COR-L47 (cell line): ENCODE measurements around the gene FLII.

Experiments used
- DNase-seq: peaks from one replicate; lab custom pipeline; 2025; lab: John Stamatoyannopoulos, UW

FLII gene

GRCh38 chr17:18260332-18261145 is 2.0 kb upstream of the FLII start, which contains the start of gene MIEF2:
Gene MIEF2, plus strand, starts transcription at chr17:18260662. Its CDS starts 2,059 bp downstream, at chr17:18262721.
- DNase-seq: peak; percentile 84

- no peak for DNase-seq
Observed at GRCh38 chr17:18259621-18260331, 1.2 kb upstream of the FLII start.

- DNase-seq: no peak
Observed at GRCh38 chr17:18257982-18258355, 569 bp downstream of the FLII start.

- DNase-seq: no peak
Observed at GRCh38 chr17:18257268-18257981, 1.1 kb downstream of the FLII start.

- no peak for DNase-seq
Observed at GRCh38 chr17:18256776-18257175, 1.8 kb downstream of the FLII start.

GRCh38 chr17:18256351-18256750 is 2.2 kb downstream of the FLII start:
- DNase-seq: no peak

- no peak for DNase-seq
Observed at GRCh38 chr17:18254888-18255649, 3.5 kb downstream of the FLII start.

- no peak for DNase-seq
Observed at GRCh38 chr17:18253947-18254821, 4.4 kb downstream of the FLII start.

- no peak for DNase-seq
Observed at GRCh38 chr17:18253187-18253884, 5.2 kb downstream of the FLII start.

GRCh38 chr17:18252160-18252559 is 6.4 kb downstream of the FLII start:
- DNase-seq: no peak

GRCh38 chr17:18251204-18251603 is 7.3 kb downstream of the FLII start:
- no peak for DNase-seq

GRCh38 chr17:18250708-18251107 is 7.8 kb downstream of the FLII start:
- no peak for DNase-seq

GRCh38 chr17:18250259-18250658 is 8.3 kb downstream of the FLII start:
- DNase-seq: peak; percentile 27

GRCh38 chr17:18248811-18249210 is 9.7 kb downstream of the FLII start:
- DNase-seq: no peak

- peak; percentile 42 for DNase-seq
Observed at GRCh38 chr17:18248300-18248731, 10.2 kb downstream of the FLII start.

- DNase-seq: no peak
Observed at GRCh38 chr17:18247613-18248001, 10.9 kb downstream of the FLII start.

GRCh38 chr17:18246880-18247612 is 11.5 kb downstream of the FLII start:
- peak; percentile 67 for DNase-seq

GRCh38 chr17:18246109-18246725 is 12.3 kb downstream of the FLII start:
- no peak for DNase-seq
